Effector CD4-positive, alpha-beta T cell (primary cell): ENCODE data around the gene VSIR.

Experiments used
- DNase-seq: peaks from one replicate; pipeline ENCODE4 v3.0.0-alpha.2; 2020

Gene VSIR

DNA sequence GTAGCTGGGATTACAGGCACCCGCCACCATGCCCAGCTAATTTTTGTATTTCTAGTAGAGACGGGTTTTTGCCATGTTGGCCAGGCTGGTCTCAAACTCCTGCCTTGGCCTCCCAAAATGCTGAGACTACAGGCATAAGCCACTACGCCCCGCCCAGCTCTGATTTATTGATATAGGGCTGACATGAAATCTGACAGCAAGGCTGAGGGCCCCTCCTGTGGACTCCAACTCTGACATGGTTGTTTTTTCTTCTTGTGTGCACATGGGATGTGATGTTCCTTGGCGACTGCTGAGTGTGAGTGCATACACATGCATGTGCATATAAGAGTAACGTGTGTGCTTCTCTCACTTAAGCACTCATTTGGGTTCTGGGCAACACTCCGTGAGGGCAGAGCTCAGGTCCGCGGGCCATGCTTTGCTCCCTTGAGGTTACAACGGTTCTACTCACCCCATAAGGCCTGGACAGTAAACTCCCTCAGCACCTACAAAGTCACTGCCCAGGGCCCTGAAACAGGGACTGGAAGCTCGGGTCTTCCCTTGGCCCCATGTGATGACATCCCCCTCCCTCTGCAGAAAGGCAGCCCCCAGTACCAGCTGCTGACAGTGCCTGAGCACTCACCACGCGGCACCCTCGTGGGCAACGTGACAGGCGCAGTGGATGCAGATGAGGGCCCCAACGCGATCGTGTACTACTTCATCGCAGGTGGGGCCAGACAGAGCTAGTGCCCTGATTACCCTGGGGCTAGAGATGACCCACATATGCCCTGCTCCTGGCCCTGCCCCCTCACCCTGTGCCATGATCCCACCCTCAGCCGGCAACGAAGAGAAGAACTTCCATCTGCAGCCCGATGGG, 33.6 kb upstream of the VSIR start:
- no peak for DNase-seq

DNA sequence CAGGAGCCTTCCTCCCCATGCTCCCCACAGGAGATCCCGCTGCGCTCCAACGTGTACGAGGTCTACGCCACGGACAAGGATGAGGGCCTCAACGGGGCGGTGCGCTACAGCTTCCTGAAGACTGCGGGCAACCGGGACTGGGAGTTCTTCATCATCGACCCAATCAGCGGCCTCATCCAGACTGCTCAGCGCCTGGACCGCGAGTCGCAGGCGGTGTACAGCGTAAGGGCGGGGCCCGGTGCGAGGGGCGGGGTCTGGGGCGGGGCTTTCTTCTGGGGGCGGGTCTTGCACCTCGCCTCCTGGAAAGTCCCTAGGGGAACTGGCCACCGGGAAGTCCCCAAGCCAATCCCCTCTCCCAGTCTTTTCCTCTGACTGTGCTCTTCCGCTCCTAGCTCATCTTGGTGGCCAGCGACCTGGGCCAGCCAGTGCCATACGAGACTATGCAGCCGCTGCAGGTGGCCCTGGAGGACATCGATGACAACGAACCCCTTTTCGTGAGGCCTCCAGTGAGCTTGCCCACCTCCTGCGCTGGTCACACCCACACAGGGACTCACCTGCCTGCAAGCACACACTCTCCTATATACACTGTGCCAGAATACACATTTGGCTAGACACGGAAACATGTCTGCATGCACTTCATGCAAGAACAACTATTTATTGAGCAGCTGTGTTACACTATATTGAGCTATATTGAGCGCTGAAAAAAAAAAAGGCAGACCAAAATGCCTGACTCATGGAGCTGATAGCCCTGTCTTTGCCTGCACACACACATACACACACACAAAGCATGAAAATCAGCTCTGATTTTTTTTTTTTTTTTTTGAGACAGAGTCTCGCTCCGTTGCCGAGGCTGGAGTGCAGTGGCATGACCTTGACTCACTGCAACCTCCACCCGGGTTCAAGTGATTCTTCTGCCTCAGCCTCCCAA, 32.7 kb upstream of the VSIR start:
- no peak for DNase-seq

DNA sequence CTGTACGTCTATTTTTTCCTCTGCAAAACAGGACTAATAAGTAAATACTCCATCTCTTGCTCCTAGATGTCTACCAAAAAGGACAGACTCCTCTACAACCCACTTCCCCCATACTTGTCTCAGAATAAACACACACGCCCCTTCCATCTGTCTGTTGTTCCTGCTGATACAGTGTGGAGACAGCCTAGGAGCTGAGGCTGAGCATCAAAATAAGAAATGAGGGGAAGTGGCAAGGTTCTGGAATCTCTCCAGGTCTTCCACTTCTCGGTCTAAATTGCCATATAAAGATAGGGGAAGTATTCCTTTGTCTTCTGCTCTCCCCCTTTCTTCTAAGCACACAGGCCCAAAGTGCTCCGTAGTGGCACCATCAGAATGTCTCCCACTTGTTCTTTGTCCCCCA, 30.8 kb upstream of the VSIR start:
- DNase-seq, result no peak

DNA sequence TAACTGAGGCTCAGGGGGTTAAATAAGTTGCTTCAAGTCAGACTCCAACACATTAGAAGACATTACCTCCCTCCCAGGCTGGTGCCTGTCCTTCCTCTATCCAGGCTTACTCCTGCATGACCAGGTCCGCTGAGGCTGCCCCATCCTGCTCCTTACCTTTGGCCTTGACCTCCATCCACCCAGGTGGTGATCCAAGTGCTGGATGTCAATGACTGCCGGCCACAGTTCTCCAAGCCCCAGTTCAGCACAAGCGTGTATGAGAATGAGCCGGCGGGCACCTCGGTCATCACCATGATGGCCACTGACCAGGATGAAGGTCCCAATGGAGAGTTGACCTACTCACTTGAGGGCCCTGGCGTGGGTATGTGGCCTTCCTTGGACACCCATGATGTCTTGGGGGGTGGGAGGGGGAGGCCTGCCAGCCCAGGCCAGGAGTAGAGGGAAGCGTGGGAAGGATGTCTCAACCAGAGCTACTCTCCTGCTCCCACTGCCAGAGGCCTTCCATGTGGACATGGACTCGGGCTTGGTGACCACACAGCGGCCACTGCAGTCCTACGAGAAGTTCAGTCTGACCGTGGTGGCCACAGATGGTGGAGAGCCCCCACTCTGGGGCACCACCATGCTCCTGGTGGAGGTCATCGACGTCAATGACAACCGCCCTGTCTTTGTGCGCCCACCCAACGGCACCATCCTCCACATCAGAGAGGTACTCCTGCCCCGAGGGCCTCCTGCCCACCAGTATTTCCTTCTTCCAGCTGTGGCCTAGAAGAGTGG, 29.6 kb upstream of the VSIR start:
- DNase-seq, result no peak

DNA sequence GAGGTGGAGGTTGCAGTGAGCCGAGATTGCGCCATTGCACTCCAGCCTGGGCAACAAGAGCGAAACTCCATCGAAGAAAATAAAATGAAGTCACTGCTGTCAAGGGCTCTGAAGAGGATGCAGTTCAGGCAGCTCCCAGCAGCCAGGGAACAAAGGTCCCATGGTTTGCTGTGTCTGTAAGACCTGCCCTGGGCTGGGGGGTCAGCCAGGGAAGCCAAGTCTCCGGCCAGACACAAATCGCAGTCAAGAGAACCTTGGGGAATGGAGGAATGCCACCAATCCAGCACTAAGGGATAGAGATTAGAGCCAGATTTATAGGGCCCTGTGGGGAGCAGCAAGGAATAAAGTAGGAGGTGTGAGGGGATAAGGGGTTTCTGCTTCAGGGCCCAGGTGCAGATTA, 28.9 kb upstream of the VSIR start:
- DNase-seq, result no peak

DNA sequence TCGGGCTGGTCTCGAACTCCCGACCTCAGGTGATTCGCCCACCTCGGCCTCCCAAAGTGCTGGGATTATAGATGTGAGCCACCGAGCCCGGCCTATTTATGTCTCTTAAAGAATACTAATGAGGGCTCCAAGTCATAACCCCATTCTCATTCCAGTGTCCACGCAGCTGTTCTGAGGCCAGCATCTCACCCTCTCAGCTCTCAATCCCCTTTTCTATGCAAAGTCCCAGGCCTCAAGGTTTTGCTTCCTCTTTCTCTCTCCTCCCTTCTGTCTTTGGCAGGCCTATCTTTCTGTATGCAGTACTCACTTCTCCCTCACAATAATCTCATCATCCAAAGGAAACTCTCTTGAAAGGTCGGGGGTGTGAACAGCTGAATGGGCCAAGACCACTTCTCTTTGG, 28.0 kb upstream of the VSIR start:
- DNase-seq, result no peak

DNA sequence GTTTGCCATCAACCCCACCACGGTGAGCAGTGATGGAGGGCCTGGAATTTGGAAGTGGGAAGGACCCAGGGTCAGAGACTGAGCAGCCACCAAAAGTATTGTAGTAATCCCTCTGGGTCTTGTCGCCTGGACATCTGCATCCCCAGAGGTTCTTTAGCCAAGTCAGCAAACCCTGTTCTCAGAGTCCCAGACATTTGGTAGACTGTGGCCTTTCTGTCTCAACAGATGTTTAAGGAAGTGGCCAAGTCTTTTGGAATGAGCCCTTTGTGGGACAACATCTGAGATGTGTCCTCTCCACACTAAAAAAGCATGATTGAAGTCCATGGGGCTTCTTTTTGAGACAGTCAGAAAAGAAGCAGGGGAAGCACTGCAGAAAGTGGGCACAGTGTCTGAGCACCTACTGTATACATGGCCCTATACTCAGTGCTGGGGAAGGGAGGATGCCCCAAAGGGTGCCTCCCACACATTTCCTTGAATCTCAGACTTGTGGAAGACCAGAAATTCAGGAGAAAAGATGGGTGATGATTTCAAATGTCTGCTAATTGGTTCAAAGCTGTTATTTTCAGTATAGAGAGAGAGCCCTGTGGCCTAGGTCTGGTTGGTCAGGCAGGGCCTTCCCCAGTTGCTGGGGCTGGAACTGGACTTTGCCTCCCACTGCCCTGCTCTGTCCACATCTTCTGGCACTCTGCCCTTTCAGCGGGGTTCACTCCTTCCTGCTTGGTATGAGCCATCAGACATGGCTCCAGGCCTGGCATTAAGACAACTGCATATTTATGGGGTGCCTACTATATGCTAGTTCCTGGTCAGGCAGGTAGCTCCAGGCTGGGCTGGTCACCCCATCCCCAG, 26.5 kb upstream of the VSIR start:
- no peak for DNase-seq

DNA sequence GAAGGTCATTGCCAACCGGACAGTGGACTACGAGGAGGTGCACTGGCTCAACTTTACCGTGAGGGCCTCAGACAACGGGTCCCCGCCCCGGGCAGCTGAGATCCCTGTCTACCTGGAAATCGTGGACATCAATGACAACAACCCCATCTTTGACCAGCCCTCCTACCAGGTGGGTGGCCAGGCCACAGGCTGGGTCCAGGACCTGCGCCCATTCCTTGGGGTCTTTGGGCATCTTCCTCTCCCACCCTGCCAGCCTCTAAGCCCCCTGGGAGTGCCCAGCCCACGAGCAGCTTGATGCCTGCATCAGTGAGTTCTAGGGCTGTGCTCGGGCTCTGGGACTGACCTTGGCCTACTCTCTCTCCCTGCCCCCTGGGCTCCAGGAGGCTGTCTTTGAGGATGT, 25.8 kb upstream of the VSIR start:
- no peak for DNase-seq

DNA sequence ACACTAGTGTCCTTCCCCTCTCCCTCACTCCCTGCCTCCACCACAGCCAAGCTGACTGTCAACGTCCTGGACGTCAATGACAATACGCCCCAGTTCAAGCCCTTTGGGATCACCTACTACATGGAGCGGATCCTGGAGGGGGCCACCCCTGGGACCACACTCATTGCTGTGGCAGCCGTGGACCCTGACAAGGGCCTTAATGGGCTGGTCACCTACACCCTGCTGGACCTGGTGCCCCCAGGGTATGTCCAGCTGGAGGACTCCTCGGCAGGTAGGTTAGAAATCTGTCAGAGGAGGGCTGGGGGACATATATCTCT, 24.9 kb upstream of the VSIR start:
- DNase-seq, result no peak

DNA sequence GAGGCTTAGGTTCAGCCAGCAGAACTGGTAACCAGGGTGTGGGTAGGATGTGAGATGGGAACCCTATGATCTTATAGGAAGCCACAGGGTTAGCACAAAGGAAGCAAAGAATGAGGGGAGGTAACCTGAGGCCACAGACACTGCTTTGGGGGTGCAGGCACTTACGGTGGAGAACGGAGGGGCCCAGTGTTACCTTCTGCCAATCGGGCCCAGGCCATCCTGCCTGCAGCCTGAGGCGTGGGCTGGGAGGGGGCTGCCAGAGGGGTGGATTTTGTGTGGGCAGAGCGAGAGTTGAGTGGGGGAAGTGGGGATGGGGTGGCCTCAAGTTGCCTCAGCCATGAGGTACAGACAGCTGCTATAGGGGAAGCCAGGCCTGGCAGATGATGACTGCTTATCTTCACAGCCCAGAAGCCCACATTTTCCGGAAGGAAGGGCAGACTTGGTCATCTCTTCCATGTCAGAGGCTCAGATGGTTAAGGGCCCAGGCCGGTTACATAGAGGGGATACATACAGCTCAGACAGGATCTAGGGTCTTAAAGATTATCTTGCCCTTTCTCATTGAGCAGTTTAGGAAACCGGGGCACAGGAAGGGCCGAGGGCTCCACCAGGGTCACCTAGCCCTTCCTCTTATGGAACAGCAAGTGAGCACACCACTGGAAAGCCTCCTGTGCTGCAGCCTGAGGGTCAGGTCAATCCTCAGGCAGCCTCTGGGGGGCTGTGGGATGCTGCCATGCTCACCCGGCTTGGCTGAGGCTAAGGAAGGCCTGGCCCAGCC, 24.4 kb upstream of the VSIR start:
- no peak for DNase-seq

DNA sequence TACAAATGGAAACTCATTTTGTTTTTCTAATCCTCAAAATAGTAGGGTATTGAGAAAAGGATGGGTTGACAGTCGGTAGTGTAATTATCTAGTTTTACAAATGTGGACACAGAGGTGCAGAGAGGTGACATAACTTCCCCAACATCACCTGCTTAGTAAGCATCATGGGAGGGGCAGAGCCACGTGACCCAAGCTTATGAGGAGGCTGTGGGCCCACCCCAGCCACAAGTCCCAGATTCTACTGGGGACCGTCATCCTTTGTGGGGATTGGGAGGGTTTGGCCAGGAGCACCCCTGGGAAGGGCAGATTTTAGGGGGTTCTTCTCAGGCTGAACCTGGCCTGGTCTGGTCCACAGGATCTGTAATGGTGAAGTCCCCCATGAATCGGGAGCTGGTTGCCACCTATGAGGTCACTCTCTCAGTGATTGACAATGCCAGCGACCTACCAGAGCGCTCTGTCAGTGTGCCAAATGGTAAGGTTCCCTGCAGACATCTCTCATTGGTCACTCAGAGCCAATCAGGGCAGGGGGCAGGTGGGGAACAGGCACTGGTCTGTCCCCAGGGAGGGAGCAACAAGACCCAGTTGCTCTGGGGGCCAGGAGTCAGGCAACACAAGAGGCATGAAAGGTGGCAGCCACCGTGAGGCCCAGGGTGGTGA, 23.6 kb upstream of the VSIR start:
- no peak for DNase-seq

DNA sequence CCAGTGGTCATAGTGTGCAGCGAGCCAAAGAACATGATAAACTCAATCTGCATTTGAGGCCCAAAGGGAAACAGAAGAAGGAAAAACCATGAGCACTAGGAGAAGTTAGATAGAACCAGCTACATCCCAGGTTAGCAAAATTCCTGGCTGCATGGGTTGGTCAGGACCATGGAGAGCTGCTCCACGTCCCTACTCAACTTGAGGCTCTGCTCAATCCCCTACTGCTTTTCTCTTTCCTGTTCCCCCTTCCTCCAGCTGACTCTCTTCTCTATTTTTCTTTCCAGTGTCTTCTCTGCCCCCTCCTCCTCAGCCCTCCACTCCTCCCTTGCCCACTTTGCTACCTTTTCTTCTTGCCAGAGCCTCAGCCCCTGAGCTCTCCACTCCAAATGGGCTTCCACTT, 21.9 kb upstream of the VSIR start:
- no peak for DNase-seq

DNA sequence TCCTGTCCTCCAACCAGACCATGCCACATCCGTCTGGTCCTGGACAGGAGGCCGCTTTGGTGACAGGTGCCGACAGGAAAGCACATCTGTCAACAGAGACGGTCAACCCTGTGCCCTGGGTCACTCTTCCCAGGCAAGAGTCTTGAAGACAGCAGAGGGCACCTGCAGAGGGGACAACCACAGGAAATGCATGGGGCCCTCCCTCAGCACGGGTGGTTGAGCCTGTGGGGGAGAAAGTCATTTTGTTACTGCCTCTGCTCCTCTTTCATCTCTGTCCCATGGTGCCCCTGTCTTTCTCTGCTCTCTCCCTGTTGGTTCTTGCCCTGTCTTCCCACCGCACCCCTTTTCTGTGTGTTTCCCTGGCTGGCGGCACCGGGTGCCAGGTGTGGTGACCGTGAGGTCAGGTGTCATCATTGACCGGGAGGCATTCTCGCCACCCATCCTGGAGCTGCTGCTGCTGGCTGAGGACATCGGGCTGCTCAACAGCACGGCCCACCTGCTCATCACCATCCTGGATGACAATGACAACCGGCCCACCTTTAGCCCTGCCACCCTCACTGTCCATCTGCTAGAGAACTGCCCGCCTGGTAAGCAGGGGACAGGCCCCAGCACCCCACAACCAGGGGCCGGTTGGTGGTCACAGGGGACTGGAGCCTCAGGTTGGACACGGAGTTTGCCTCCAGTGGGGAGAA, 17.6 kb upstream of the VSIR start:
- DNase-seq, result no peak

DNA sequence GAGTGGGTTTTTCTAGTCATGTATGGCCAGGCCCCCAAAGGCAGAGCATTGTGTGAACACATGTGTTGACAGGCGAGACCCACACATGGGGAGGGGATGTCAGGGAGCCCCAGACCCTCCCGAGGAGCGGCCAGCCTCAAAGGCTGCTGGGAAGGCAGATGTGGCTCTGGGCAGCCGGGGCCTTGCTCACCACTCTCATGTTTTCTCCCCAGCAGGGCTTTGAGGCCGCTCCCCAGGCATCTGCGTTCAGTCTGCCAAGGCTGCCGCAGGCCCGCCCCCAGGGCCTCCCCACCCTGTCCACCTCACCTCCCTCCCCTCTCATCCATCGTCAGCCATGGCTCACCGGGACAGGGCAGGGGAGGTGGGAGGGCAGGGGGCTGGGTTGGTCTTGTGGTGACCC, 16.6 kb upstream of the VSIR start:
- DNase-seq, result no peak

DNA sequence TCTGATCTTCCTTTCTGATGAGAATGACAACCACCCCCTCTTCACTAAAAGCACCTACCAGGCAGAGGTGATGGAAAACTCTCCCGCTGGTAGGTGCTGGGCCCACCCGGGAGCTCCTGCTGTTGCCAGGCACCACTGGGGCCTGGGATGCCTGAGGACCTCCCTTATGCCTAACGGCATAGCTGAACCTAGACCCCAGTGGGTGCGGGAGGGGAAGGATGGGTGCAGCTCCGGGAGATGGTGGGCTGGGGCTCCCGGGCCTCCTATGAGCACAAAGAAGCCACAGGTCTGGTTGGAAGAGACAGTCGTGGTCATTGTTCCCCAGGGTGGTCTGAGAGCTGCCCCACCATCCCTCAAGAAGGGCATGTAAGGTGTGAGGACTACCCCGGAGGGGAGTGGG, 15.6 kb upstream of the VSIR start:
- no peak for DNase-seq

DNA sequence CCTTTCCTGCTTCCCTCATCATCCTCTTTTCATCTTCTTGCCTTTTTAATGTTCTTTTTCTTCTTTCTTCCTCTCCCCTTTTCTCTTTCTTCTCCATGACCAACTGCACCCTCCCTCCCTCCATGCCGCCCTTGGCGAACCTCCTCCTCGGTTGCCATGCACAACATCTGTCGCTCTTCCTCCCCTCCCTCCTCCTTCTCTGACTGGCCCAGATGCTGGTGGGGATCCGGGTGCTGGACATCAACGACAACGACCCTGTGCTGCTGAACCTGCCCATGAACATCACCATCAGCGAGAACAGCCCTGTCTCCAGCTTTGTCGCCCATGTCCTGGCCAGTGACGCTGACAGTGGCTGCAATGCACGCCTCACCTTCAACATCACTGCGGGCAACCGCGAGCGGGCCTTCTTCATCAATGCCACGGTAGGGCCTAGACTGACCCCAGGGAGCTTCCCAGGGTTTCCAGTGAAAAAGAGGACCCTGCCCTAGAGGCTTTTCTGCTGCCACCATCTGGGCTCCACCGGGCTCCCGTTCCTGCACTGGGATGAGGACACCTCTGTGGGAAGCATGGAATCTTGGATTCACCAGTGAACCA, 11.5 kb upstream of the VSIR start:
- no peak for DNase-seq

DNA sequence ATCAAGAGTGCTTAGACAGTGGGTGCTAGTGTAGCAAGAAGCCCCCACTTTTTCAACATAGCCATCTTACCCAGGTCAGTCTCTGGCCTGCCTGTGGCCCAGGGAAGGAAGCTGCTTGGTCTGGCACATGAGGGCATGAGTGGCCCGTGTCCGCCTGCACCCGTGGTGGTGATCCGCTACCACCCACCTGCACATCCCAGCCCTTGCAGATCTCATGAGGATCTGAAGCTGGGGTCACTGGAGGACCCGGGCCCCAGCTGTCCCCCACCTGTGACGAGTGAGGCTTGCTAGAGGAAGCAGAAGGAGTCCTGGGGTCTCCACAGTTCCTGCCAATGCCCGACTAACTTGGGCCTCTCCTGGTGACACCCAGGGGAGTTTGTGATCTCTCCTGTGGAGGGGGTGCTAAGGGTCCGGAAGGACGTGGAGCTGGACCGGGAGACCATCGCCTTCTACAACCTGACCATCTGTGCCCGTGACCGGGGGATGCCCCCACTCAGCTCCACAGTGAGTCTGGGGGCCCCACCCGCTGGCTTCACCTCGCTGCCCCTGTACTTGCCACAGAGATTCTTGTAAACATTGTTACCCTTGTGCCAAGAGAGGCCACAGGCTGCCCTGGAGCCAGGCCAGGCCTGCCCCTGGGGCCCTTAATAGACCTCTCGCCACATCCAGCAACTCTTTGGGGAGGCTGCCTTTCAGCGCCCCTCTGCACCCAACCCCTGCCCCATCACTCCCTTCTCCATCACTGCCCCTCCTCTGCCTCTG, 10.8 kb upstream of the VSIR start:
- no peak for DNase-seq

DNA sequence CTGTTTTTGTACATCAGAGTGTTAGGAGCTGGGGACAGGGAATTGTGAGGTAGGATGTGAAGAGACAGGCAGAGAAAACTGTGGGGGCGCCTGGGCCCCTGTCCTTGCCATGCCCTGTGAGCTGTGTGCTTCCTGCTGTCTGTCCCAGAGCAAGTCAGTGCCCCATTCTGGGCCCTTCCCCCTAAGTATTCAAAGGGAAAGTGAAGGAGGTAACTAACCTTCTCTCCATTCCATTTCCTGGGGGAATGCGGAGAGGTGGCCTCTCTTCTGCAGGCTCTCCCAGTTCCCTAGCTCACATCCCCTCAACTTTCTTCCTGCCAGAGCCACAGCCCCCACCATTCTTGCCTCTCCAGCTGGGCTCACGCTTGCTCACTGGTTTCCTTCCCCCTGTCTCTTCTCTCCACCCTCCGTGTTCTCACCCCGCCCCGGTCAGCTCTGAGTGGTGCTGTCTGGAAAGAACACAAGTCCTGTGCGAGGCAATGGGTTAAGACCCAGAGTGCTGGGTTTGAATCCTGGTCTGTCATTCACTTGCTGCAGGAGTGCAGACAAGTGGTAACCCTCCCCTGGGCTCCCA, 9.7 kb upstream of the VSIR start:
- DNase-seq, result no peak
